ENCODE results near the gene BPIFB6.

BPIFB6 gene

GRCh38 chr20:33002087-33002808 lies 29.2 kb upstream of the BPIFB6 start:
- no peak for DNase-seq

- no peak for DNase-seq
These were observed 27.2 kb upstream of the BPIFB6 start, which contains the start of gene SUN5 for GRCh38 chr20:33004141-33004751. Gene SUN5, minus strand, starts transcription at chr20:33004433. Its CDS starts 93 bp downstream, at chr20:33004340.

GRCh38 chr20:33005132-33005566 lies 26.3 kb upstream of the BPIFB6 start:
- DNase-seq = peak in 1 of 2 experiments; percentile 33

- DNase-seq = no peak
These were observed 25.3 kb upstream of the BPIFB6 start for GRCh38 chr20:33005908-33006775.

GRCh38 chr20:33006776-33007375 lies 24.6 kb upstream of the BPIFB6 start:
- no peak for DNase-seq

DNA sequence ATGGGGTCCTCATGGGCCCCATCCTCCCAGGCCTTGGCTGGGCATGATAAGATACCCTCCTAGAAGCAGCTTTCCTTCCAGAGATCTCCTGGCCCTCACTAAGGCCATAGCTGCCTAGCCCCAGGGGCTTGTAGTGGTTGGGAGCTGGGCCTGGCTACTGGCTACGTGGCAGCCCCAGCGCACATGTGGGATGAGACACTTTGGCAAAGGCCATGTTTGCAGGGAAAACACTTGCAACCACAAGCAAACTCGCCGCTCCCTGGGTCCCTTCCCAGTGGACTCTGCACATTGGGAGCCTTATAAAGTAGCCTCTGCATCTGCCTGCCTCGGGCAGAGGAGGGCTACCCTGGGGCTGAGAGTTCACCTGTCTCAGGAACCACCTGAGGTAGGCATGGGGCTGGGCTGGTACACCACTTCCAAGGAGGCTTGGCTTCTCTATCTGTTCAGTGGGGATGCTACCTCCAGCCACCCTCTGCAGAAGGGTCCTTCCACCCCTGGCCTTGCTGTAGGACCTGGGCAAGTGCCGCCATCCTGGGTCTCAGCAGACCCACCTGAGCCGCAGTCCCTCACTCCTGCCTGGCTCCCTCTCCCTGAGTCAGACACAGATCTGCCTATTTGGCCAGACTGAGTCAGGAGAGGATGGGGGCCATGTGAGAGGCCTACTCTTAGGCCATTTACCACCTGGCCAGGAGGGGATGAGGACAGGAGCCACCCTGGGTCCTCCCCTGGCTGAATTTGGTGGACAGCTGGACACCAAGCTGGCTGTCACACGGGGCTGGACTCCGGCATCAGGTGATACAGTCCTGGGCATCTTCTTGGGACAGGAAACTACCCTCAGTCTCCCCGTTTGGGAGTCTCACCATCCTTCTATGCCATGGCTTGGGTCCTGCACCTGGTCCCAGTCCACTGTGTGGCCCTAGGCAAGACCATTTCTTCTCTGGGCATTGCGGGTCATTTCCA lies 23.8 kb upstream of the BPIFB6 start, which contains the start of gene BPIFB2:
Gene BPIFB2, plus strand, starts transcription at position 329 of the 960 bp plus-strand sequence. CDS start 871 bp downstream, outside the sequence.
- DNase-seq = no peak

GRCh38 chr20:33008336-33009213 lies 22.9 kb upstream of the BPIFB6 start:
- DNase-seq = no peak

- DNase-seq = no peak
These were observed 22.0 kb upstream of the BPIFB6 start for GRCh38 chr20:33009214-33010132.

DNA sequence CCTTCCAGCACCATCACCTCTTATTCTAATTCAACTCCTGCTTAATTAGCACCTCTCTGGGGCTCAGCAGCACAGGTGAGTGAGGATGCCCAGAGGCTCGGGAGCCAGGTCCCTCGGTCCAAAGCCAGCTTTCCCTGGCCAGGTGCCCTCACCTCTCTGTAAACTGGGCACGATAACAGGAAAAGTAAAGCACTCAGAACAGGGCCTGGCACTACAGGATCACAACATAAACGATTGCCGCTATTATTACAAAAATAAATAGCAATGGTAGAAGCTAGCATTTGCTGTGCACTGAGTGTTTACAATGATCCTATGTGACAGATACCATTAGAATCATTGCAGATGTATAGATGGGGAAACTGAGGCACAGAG lies 21.3 kb upstream of the BPIFB6 start:
- DNase-seq = no peak

DNA sequence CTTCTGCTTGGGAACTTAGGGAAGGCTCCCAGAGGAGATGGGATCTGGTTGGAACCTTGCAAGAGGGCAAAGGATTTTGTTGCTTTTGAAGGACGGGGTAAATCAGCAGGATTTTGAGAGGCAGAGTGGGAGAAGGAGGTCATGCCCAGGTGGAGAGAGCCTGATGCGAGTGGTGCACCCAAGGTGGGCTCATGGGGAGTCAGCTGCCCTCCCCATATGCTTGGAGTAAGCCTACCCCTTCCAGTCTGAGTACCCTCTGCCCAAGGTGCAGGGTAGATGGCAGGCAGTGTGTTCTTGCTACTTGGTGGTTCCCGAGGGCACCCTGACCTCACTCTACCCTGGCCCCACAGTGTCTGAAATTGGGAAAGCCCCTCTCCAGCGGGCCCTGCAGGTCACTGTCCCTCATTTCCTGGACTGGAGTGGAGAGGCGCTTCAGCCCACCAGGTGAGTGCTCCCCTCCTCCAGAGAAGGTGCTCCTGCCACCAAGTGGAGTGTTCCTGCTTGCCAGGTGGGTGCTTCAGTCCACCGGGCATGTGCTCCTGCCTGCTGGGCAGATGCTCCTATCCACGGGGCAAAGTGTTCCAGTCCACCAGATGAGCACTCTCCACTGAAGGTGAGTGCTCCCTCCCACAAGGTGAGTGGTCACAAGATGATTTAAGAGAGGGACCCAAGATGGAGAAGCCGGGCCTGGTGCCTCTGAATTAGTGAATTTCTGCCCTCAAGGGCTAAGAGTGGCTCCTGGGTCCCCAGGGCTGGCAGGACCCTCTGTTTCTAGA lies 20.6 kb upstream of the BPIFB6 start:
- DNase-seq = no peak

- DNase-seq = no peak
These were observed 18.9 kb upstream of the BPIFB6 start for GRCh38 chr20:33012327-33013189.

DNA sequence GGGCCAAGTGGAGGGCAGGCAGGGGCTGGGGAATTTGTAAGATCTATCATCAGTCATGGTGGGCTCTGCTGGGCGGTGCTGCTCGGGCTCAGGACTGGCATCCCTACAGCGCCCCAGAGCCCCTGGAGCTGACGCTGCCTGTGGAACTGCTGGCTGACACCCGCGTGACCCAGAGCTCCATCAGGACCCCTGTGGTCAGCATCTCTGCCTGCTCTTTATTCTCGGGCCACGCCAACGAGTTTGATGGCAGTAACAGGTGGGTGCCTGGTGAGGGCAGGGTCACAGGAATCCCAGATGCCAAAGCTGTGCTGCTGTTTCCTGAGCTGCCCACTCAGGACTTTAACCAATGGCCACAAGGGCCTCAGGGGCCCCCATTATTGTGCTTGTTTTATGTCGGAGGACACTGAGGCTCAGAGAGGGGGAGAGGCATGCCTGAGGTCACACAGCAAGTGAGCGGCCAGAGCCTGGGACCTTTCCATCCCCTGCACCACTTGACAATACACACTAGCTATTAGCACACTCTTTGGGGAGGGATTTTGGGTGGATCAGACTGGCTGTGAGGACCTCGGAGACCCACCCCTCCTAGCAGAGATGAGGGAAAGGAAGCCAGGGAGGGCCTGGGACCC lies 17.6 kb upstream of the BPIFB6 start:
- no peak for DNase-seq

DNA sequence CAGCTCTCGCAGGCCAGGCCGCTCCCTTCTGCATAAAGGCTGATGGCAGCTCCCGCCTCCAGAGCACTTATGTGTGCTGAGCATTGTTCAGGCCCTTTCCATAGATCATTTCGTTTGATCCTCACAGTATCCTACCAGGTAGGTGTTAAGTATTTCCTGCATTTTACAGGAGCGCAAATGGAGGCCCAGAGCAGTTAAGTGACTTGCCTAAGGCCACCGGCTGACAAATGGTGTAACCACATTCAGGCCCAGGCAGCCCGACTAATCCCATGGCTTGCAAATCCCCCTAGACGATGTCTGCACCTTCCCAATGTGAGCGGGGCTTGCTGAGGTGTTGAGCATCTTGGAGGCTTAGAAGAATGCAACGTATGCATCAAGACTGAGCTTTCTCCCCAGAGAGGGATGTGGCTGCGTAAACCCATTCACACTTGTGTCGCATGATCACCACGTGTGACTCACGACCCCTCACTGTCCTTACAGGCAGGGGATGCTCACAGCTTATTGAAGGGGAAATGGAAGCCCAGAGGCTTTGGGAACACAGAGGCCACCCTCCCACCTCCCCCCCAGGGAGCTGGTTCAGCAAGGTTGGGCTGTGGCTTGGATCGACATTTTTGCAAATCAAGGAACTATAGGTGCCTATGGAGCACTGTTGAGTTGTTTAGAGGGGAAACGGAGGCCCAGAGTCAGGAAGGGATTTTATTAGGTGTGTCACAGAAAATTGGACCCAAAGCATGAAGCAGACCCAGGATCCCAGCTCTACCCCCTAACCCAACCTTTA lies 16.9 kb upstream of the BPIFB6 start:
- DNase-seq = no peak

- no peak for DNase-seq
These were observed 16.3 kb upstream of the BPIFB6 start for GRCh38 chr20:33015114-33015484.

DNA sequence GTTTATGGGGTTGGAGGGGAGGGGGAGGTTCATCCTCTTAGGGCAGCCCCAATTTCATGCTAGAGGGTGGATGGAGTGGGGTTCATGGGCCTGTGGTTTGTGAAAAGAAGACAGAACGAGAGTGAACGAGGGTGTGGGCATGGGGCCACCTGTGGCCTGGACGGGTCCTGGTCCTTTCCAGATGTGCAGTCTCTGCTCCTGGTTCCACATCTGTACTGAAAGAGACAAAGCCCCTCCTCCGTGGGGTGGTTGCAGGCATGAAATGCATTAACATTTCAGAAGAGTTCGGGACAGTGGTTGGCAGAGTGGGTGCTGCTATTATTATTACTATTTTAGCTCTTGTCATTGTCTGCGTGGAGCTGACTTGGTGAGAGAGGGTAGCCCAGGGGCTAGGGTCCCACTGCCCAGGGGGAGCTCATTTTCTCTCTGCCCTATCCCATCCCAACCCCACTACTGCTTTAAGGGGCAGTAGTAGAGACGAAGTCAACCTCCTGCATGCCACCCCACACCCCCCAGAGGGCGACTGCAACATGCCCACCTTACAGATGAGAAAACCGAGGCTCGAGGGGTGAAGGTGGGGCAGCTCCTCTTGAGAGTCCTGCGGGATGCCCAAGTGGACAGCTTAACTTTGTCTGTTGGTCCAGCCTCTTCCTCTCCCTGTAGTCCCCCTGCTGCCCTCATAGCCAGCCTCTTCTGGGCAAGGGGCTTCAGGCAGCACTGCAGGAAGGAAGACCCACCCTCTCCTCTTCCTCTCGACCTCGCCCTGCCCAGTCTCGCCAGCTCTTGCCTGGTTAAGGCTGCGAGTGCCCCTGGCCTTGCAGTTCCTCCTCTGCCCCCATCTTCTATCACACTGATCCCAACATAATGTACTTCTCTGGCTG lies 15.5 kb upstream of the BPIFB6 start:
- DNase-seq = no peak
